HEK293T (cell line): ENCODE results near the gene TMX4.
A peak's percentile ranks its signal among the peaks of the same experiment; 100 is the strongest.

Source experiments
- CTCF ChIA-PET: fragments of 350-600 bp; formaldehyde crosslinking; extraction: SDS; loops from one replicate; lab custom pipeline; 2021; ENCODE audit warnings: antibody characterized with exemption, inconsistent platforms; lab: Yijun Ruan, JAX
- POLR2A ChIA-PET: fragments of 350-600 bp; formaldehyde crosslinking; extraction: SDS; loops from one replicate; lab custom pipeline; 2020; ENCODE audit warnings: antibody characterized with exemption, inconsistent platforms; lab: Yijun Ruan, JAX
- DNase-seq: peaks from one replicate; pipeline ENCODE4 v3.0.0; 2012; ENCODE audit warnings: mixed read lengths; ENCODE audit errors: extremely low spot score
- ARNT ChIP-seq: fragments of 450-650 bp; IDR thresholded peaks from 2 replicates; pipeline ENCODE4 v1.6.1; 2017; ENCODE audit warnings: mild to moderate bottlenecking
- BHLHE40 ChIP-seq: fragments of 450-650 bp; IDR thresholded peaks from 2 replicates; pipeline ENCODE4 v1.6.1; 2016; ENCODE audit warnings: mild to moderate bottlenecking, moderate library complexity, borderline replicate concordance
- CTBP1 ChIP-seq: fragments of 450-650 bp; IDR thresholded peaks from 2 replicates; pipeline ENCODE4 v1.6.1; 2016; ENCODE audit warnings: borderline replicate concordance
- ELF4 ChIP-seq: fragments of 450-650 bp; IDR thresholded peaks from 2 replicates; pipeline ENCODE4 v1.6.1; 2017; ENCODE audit warnings: antibody characterized with exemption
- FOXA1 ChIP-seq: fragments of 450-650 bp; IDR thresholded peaks from 2 replicates; pipeline ENCODE4 v1.6.1; 2016; ENCODE audit warnings: mild to moderate bottlenecking
- FOXK2 ChIP-seq: fragments of 450-650 bp; IDR thresholded peaks from 2 replicates; pipeline ENCODE4 v1.6.1; 2016; ENCODE audit warnings: mild to moderate bottlenecking
- FOXM1 ChIP-seq: fragments of 450-650 bp; IDR thresholded peaks from 2 replicates; pipeline ENCODE4 v1.6.1; 2017; ENCODE audit warnings: mild to moderate bottlenecking, borderline replicate concordance
- HDGF ChIP-seq: fragments of 450-650 bp; IDR thresholded peaks from 2 replicates; pipeline ENCODE4 v1.6.1; 2017; ENCODE audit warnings: antibody characterized with exemption, borderline replicate concordance
- L3MBTL2 ChIP-seq: fragments of 450-650 bp; conservative IDR thresholded peaks from 2 replicates; pipeline ENCODE4 v1.6.1; 2016; ENCODE audit warnings: mild to moderate bottlenecking
- LEF1 ChIP-seq: fragments of 450-650 bp; IDR thresholded peaks from 2 replicates; pipeline ENCODE4 v1.6.1; 2017; ENCODE audit warnings: mild to moderate bottlenecking, borderline replicate concordance
- NFRKB ChIP-seq: fragments of 450-650 bp; IDR thresholded peaks from 2 replicates; pipeline ENCODE4 v1.6.1; 2016; ENCODE audit warnings: mild to moderate bottlenecking, moderate library complexity
- SP1 ChIP-seq: fragments of 450-650 bp; IDR thresholded peaks from 2 replicates; pipeline ENCODE4 v1.6.1; 2017
- SUZ12 ChIP-seq: fragments of 450-650 bp; IDR thresholded peaks from 2 replicates; pipeline ENCODE4 v1.6.1; 2016; ENCODE audit warnings: mild to moderate bottlenecking
- TARDBP ChIP-seq: fragments of 450-650 bp; IDR thresholded peaks from 2 replicates; pipeline ENCODE4 v1.6.1; 2016
- ZNF384 ChIP-seq: fragments of 450-650 bp; IDR thresholded peaks from 2 replicates; pipeline ENCODE4 v1.6.1; 2016
- TF ChIP-seq, protein P1 (sequence below): fragments of 450-650 bp; IDR thresholded peaks from 2 replicates; pipeline ENCODE4 v1.6.1; 2016

Gene TMX4

DNA sequence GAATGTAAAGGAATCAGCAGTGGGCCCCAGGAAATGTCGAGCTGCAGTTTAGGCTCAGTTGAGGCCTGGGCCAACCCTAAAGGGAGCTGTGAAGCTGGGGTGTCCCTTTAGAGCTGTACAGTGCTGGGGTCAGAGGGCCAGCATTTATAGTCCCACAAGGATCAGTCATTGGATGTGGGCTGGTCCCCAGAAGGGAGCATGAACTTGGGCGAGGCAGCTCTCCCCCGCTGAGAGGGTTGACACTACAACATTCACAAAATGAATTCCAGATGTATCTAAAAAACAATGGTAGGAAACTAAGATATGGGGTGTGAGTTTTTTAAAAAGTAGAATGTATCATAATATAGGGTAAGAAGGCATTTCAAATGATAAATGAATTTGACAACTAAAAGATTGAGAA lies 29.7 kb upstream of the TMX4 start:
- DNase-seq = no peak
- TF ChIP-seq ZNF384 (no peak), LEF1 (no peak), FOXK2 (no peak), ARNT (no peak), FOXM1 (no peak), HDGF (no peak), SUZ12 (no peak), CTBP1 (no peak), SP1 (no peak)
- CTCF ChIA-PET = no interaction called here
- POLR2A ChIA-PET = interaction anchor here (0.7 kb wide), 1 partner anchor 76 kb away, joined by 3 read pairs; no protein-coding TSS in a partner anchor

DNA sequence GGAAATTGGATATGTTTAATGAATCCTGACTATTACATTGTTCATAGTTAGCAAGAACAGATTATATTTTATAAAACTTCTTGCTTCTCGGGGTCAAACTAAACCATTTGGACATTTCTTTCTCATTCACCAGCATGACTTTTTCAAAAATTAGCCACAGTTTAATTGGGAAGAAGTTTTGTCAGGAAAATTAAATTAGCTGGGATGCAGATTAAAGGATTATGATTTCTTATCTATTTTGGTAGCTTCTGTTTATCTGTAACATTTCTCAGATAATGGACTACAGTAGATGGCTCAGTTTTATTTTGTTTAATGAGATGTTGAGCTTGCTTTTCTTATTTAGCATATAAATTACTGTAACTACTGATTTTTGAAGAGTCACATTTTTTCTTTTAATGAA lies 26.4 kb upstream of the TMX4 start:
- DNase-seq = no peak
- ChIA-PET CTCF (interaction anchor here (0.9 to 3.2 kb wide), 2 partner anchors 110 to 676 kb away, joined by 3 to 21 read pairs; no protein-coding TSS in a partner anchor), POLR2A (interaction anchor here (1.5 kb wide), 1 partner anchor 677 kb away, joined by 3 read pairs; no protein-coding TSS in a partner anchor)
- TF ChIP-seq ZNF384 (no peak), HDGF (no peak), SUZ12 (no peak), FOXM1 (no peak), SP1 (no peak), LEF1 (no peak), L3MBTL2 (no peak), NFRKB (no peak), FOXK2 (no peak), CTBP1 (no peak), ELF4 (no peak), FOXA1 (no peak), BHLHE40 (no peak), ARNT (no peak), TARDBP (no peak)
- TF ChIP-seq, protein P1, sequence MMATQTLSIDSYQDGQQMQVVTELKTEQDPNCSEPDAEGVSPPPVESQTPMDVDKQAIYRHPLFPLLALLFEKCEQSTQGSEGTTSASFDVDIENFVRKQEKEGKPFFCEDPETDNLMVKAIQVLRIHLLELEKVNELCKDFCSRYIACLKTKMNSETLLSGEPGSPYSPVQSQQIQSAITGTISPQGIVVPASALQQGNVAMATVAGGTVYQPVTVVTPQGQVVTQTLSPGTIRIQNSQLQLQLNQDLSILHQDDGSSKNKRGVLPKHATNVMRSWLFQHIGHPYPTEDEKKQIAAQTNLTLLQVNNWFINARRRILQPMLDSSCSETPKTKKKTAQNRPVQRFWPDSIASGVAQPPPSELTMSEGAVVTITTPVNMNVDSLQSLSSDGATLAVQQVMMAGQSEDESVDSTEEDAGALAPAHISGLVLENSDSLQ = no peak

DNA sequence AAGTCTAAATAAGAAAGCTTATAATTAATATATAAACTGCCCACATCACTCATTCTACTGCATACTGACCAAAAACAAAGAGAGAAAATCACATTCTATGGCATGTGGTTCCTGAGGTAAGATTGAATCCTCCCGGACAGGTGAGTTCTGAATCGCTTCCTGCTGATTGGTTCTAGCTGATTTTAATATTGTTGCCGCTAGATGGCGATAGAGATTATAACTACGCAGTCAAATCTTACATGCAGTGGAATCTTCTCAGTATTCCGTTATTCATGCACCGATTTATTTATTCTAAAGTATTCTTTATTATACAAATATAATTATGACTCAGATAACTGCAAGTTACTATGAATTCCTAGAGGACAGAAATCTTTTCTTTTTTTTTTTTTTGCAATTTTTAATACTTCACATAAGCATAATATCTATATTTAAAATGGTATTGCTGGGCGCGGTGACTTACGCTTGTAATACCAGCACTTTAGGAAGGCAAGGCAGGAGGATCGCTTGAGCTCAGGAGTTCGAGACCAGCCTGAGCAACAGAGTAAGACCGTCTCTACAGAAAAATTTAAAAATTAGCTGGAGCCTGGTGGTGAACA lies 24.2 kb upstream of the TMX4 start:
- POLR2A ChIA-PET = no interaction called here
- peak; percentile 55 for DNase-seq
- CTCF ChIA-PET = interaction anchor here (0.6 to 3.2 kb wide), 8 partner anchors 23 to 1898 kb away, joined by 3 to 21 read pairs (median 3); no protein-coding TSS in a partner anchor
- TF ChIP-seq, protein P1 = no peak
- TF ChIP-seq FOXA1 (no peak), NFRKB (no peak), ELF4 (no peak), FOXM1 (no peak), SUZ12 (no peak), CTBP1 (no peak), LEF1 (no peak), TARDBP (no peak), BHLHE40 (no peak), FOXK2 (no peak), ARNT (no peak), HDGF (no peak), SP1 (no peak), ZNF384 (no peak), L3MBTL2 (no peak)

DNA sequence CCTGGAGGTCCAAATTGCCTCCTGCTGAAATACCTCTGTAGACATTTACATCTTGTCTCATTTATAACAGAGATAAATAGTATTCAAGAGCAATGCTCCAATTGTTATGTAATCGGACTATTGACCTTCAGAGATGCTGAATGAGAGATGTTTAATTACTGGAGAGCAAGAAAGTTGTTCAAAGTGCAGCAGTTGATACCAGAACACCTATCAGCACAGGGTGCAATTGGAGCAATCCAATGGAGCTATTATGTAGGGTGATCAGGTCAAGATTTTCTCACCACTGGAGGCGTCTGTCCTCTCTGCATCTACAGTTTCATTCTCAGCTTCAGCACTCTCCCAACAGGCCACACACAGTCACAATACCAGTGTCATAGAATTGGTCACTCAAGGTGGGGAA lies 19.5 kb upstream of the TMX4 start:
- POLR2A ChIA-PET = no interaction called here
- CTCF ChIA-PET = interaction anchor here (0.6 to 1.4 kb wide), 2 partner anchors 43 to 671 kb away, joined by 3 read pairs; no protein-coding TSS in a partner anchor
- TF ChIP-seq SUZ12 = no peak
- TF ChIP-seq HDGF = no peak
- TF ChIP-seq CTBP1 = no peak
- TF ChIP-seq ZNF384 = no peak
- TF ChIP-seq ARNT = no peak
- no peak for TF ChIP-seq L3MBTL2
- TF ChIP-seq NFRKB = no peak
- no peak for TF ChIP-seq FOXK2
- no peak for TF ChIP-seq ELF4
- TF ChIP-seq TARDBP = no peak
- TF ChIP-seq, protein P1 = no peak
- TF ChIP-seq BHLHE40 = no peak
- DNase-seq = no peak

DNA sequence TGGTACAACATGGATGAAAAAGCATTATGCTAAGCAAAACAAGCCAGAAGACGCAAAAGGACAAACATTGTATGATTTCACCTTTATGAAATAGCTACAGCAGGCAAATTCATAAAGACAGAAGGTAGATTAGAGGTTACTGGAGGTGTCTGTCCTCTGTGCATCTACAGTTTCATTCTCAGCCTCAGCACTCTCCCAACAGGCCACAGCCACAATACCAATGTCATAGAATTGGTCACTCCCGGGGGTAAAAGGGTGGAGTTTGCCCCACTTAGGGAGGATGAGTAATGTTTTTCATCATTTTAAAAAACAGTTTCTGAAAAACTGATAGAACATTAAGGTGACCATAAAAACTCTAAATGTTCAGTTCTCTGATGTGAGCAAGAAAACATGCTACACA lies 17.2 kb upstream of the TMX4 start:
- TF ChIP-seq L3MBTL2 = no peak
- TF ChIP-seq, protein P1 = no peak
- TF ChIP-seq ZNF384 = no peak
- no peak for TF ChIP-seq ELF4
- no peak for TF ChIP-seq SUZ12
- TF ChIP-seq HDGF = no peak
- TF ChIP-seq CTBP1 = no peak
- TF ChIP-seq BHLHE40 = no peak
- no peak for TF ChIP-seq SP1
- TF ChIP-seq FOXM1 = no peak
- DNase-seq = no peak
- CTCF ChIA-PET = interaction anchor here (0.9 kb wide), 1 partner anchor 684 kb away, joined by 3 read pairs; no protein-coding TSS in a partner anchor
- POLR2A ChIA-PET = no interaction called here
